ENCODE results near the gene PLXNA4. TPM values are rescaled to one million over a fixed set of nuclear protein-coding genes. Genes with fewer than 3 reads are reported as not detected.

PLXNA4 gene
- total RNA-seq, 1 experiment from 2014 or later: 1.0 TPM

- no TSS peak for BruUV-seq (replicated peaks)
These were observed 398.4 kb downstream of the PLXNA4 start for GRCh38 chr7:132177708-132178401.

GRCh38 chr7:132176719-132177118 is 399.6 kb downstream of the PLXNA4 start:
- no peaks in the 10 kb centered on the region for H3K4me1 ChIP-seq (replicated peaks; ENCODE audit: insufficient read depth)
- no peak overlapping the region for H3K4me2 ChIP-seq
- no peaks in the 10 kb centered on the region for H3K9me2 ChIP-seq (ENCODE audit: insufficient read depth)
- CTCF ChIA-PET: no interaction called here
- no peak overlapping the region for H3K4me3 ChIP-seq
- no peak for DNase-seq
- H3K79me2 ChIP-seq (ENCODE audit: low read depth): no peaks in the 10 kb centered on the region
- H4K20me1 ChIP-seq (ENCODE audit: insufficient read depth): no peaks in the 10 kb centered on the region
- 0 out of 2 replicates have a peak, but pooled peaks cover 3% of the 10 kb centered on the region for H3F3A ChIP-seq (ENCODE audit: insufficient read depth, low read depth)
- peaks cover 6% of the 10 kb centered on the region; the same call in 1 of the 2 replicates for H3K9me3 ChIP-seq (ENCODE audit: insufficient read depth, low read depth)
- H3K27me3 ChIP-seq (ENCODE audit: insufficient read depth, low read depth): peaks cover 74% of the 10 kb centered on the region
- intact Hi-C loops (cut with micrococcal nuclease; ENCODE audit: unreplicated experiment): no loop called here
- no peak overlapping the region for H2AFZ ChIP-seq
- H3K36me3 ChIP-seq (ENCODE audit: low read depth): no peaks in the 10 kb centered on the region
- POLR2A ChIA-PET (ENCODE audit: unreplicated experiment): no interaction called here
- BruUV-seq (replicated peaks): no TSS peak
- no peak overlapping the region for H3K27ac ChIP-seq
- TF ChIP-seq EZH2 (IDR thresholded peaks at IDR 0.05; ENCODE audit: low read depth): no peak
- TF ChIP-seq, protein P1, sequence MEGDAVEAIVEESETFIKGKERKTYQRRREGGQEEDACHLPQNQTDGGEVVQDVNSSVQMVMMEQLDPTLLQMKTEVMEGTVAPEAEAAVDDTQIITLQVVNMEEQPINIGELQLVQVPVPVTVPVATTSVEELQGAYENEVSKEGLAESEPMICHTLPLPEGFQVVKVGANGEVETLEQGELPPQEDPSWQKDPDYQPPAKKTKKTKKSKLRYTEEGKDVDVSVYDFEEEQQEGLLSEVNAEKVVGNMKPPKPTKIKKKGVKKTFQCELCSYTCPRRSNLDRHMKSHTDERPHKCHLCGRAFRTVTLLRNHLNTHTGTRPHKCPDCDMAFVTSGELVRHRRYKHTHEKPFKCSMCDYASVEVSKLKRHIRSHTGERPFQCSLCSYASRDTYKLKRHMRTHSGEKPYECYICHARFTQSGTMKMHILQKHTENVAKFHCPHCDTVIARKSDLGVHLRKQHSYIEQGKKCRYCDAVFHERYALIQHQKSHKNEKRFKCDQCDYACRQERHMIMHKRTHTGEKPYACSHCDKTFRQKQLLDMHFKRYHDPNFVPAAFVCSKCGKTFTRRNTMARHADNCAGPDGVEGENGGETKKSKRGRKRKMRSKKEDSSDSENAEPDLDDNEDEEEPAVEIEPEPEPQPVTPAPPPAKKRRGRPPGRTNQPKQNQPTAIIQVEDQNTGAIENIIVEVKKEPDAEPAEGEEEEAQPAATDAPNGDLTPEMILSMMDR (conservative IDR thresholded peaks at IDR 0.05): no peak

More at GRCh38 chr7:132177708-132178401, 398.4 kb downstream of the PLXNA4 start:
- H3K9me3 ChIP-seq (ENCODE audit: insufficient read depth, low read depth): peaks cover 6% of the 10 kb centered on the region; the same call in 1 of the 2 replicates
- H4K20me1 ChIP-seq (ENCODE audit: insufficient read depth): no peaks in the 10 kb centered on the region
- POLR2A ChIA-PET (ENCODE audit: unreplicated experiment): no interaction called here
- CTCF ChIA-PET: no interaction called here
- no peak for DNase-seq
- no peak overlapping the region for H2AFZ ChIP-seq
- peaks cover 78% of the 10 kb centered on the region for H3K27me3 ChIP-seq (ENCODE audit: insufficient read depth, low read depth)
- H3K79me2 ChIP-seq (ENCODE audit: low read depth): no peaks in the 10 kb centered on the region
- no peaks in the 10 kb centered on the region for H3K9me2 ChIP-seq (ENCODE audit: insufficient read depth)
- H3F3A ChIP-seq (ENCODE audit: insufficient read depth, low read depth): 0 out of 2 replicates have a peak, but pooled peaks cover 3% of the 10 kb centered on the region
- no peak overlapping the region for H3K4me3 ChIP-seq
- no peak overlapping the region for H3K27ac ChIP-seq
- intact Hi-C loops (cut with micrococcal nuclease; ENCODE audit: unreplicated experiment): no loop called here
- H3K4me2 ChIP-seq: no peak overlapping the region
- TF ChIP-seq, protein P1 (conservative IDR thresholded peaks at IDR 0.05): no peak
- no peak for TF ChIP-seq EZH2 (IDR thresholded peaks at IDR 0.05; ENCODE audit: low read depth)
- H3K36me3 ChIP-seq (ENCODE audit: low read depth): no peaks in the 10 kb centered on the region
- no peaks in the 10 kb centered on the region for H3K4me1 ChIP-seq (replicated peaks; ENCODE audit: insufficient read depth)

DNA sequence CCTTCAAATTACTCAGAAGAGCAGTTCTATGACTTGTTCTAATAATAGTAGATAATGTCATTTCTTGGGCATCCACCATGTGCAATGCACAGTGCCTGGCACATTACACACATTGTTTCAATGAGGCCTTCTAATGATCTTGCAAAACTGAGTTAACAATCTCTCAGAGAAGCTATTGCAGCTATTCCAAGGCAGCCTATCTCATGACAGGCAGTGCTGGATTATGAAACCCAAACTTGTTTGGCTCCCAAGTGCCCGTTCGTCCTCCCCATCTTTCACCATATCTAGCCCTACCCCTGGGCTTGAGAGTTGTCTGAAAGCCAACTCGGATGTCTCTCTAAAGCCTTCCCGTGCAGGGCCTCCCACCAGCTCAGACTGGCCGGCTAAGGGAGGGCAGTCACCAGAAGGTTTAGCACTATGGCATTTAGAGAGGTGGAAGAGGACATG is 405.1 kb downstream of the PLXNA4 start:
- H3K36me3 ChIP-seq (ENCODE audit: low read depth): no peaks in the 10 kb centered on the region
- H3K9me2 ChIP-seq (ENCODE audit: insufficient read depth): no peaks in the 10 kb centered on the region
- H3K4me1 ChIP-seq (replicated peaks; ENCODE audit: insufficient read depth): no peaks in the 10 kb centered on the region
- H3K27me3 ChIP-seq (ENCODE audit: insufficient read depth, low read depth): peaks cover 92% of the 10 kb centered on the region
- H3K4me2 ChIP-seq: no peak overlapping the region
- no peaks in the 10 kb centered on the region for H3K79me2 ChIP-seq (ENCODE audit: low read depth)
- ChIA-PET CTCF (no interaction called here), POLR2A (ENCODE audit: unreplicated experiment) (interaction anchor here (0.6 kb wide), 2 partner anchors 76 to 156 kb away, joined by 3 to 4 read pairs; no protein-coding TSS in a partner anchor)
- H3F3A ChIP-seq (ENCODE audit: insufficient read depth, low read depth): no peaks in the 10 kb centered on the region
- H2AFZ ChIP-seq: no peak overlapping the region
- no peak for DNase-seq
- BruUV-seq (replicated peaks): no TSS peak
- H4K20me1 ChIP-seq (ENCODE audit: insufficient read depth): no peaks in the 10 kb centered on the region
- H3K27ac ChIP-seq: no peak overlapping the region
- no peak overlapping the region for H3K4me3 ChIP-seq
- TF ChIP-seq EZH2 (IDR thresholded peaks at IDR 0.05; ENCODE audit: low read depth): no peak
- TF ChIP-seq, protein P1 (conservative IDR thresholded peaks at IDR 0.05): no peak
- no peaks in the 10 kb centered on the region for H3K9me3 ChIP-seq (ENCODE audit: insufficient read depth, low read depth)
- intact Hi-C loops (cut with micrococcal nuclease; ENCODE audit: unreplicated experiment): no loop called here

Measured in PC-9 (cell line).